GM12878 (cell line): ENCODE data around the gene APBB3. TPM values are rescaled to one million over a fixed set of nuclear protein-coding genes. Genes with fewer than 3 reads are reported as not detected.
A peak's percentile ranks its signal among the peaks of the same experiment; 100 is the strongest.

ENCODE experiments used
- ATAC-seq: fragments of 200-7000 bp; cut with Tn5 transposase; 3 replicates; pipeline ENCODE4 v1.9.1; 2020; ENCODE audit warnings: mild to moderate bottlenecking, moderate library complexity
- BruUV-seq: library from RNA; stranded (reverse); fragments of 400-500 nt; replicated peaks from 2 replicates; lab custom pipeline; 2021; lab: Mats Ljungman, UMichigan
- CTCF ChIA-PET: fragments of 300-600 bp; sonication (Branson Sonifier 250); formaldehyde crosslinking; extraction: SDS; loops from one replicate; lab custom pipeline; 2021; ENCODE audit warnings: inconsistent platforms; lab: Yijun Ruan, JAX
- POLR2A ChIA-PET: fragments of 350-600 bp; formaldehyde crosslinking; extraction: SDS; loops from one replicate; lab custom pipeline; 2021; ENCODE audit warnings: inconsistent platforms; lab: Charles Lee
- RAD21 ChIA-PET: fragments of 300-600 bp; sonication (Branson Sonifier 250); formaldehyde crosslinking; loops from one replicate; lab custom pipeline; 2023; ENCODE audit warnings: antibody characterized with exemption; ENCODE audit not compliant: unreplicated experiment; lab: Charles Lee
- SMC1A ChIA-PET: fragments of 300-600 bp; sonication (Branson Sonifier 250); formaldehyde crosslinking; loops from one replicate; lab custom pipeline; 2023; ENCODE audit not compliant: unreplicated experiment, uncharacterized antibody; lab: Charles Lee
- DNase-seq: peaks from one replicate; pipeline ENCODE4 v3.0.0-alpha.2; 2011; ENCODE audit warnings: low read depth, low spot score
- FAIRE-seq: peaks from 3 replicates; lab custom pipeline; 2011; peaks lifted over from hg19 to GRCh38; lab: Jason Lieb, UNC
- H2AFZ ChIP-seq: 2 replicates; pipeline ENCODE4 v1.6.0; 2011; ENCODE audit warnings: low read depth, low read length, control low read depth; ENCODE audit not compliant: control insufficient read depth
- H3K27ac ChIP-seq: 2 replicates; pipeline ENCODE4 v1.5.1; 2011; ENCODE audit warnings: control low read depth; ENCODE audit not compliant: control insufficient read depth, insufficient read depth
- H3K27me3 ChIP-seq, 2 experiments: replicated peaks in 1 of 2; 2 replicates each; pipeline versions ENCODE4 v1.6.0 to v1.6.1; 2011; ENCODE audit warnings: low read length in 1 of 2; ENCODE audit not compliant: control insufficient read depth in 2 of 2, insufficient read depth in 2 of 2
- H3K36me3 ChIP-seq, 2 experiments: 2 replicates each; pipeline ENCODE4 v1.5.1; 2011; ENCODE audit warnings: low read length in 1 of 2; ENCODE audit not compliant: control insufficient read depth in 2 of 2, insufficient read depth in 2 of 2
- H3K4me1 ChIP-seq: 2 replicates; pipeline ENCODE4 v1.6.1; 2011; ENCODE audit warnings: mild to moderate bottlenecking, low read length, moderate library complexity, mixed read lengths; ENCODE audit not compliant: control insufficient read depth, insufficient read depth
- H3K4me2 ChIP-seq: 2 replicates; pipeline ENCODE4 v1.6.0; 2011; ENCODE audit warnings: control low read depth; ENCODE audit not compliant: control insufficient read depth, insufficient read depth
- H3K4me3 ChIP-seq: fragments of 200-600 bp; sonication (generic); 2 replicates; pipeline ENCODE4 v1.5.1; 2016
- H3K79me2 ChIP-seq: 2 replicates; pipeline ENCODE4 v1.6.0; 2011; ENCODE audit warnings: low read length; ENCODE audit not compliant: control insufficient read depth, insufficient read depth
- H3K9ac ChIP-seq: 2 replicates; pipeline ENCODE4 v1.8.0; 2011; ENCODE audit warnings: low read length, control low read depth, mixed read lengths; ENCODE audit not compliant: control insufficient read depth, insufficient read depth
- H3K9me3 ChIP-seq: replicated peaks from 3 replicates; pipeline ENCODE4 v1.5.1; 2011; ENCODE audit warnings: mild to moderate bottlenecking, low read length; ENCODE audit not compliant: control insufficient read depth, insufficient read depth
- H4K20me1 ChIP-seq: 2 replicates; pipeline ENCODE4 v1.6.0; 2011; ENCODE audit not compliant: control insufficient read depth, insufficient read depth
- BRCA1 ChIP-seq: IDR thresholded peaks from 2 replicates; pipeline ENCODE4 v1.6.1; 2011; ENCODE audit warnings: low read depth, low read length, improper control_type of control experiment
- EED ChIP-seq: sonication (generic); IDR thresholded peaks from 2 replicates; pipeline ENCODE4 v1.6.1; 2016; ENCODE audit warnings: antibody characterized with exemption, low read depth
- MYC ChIP-seq: IDR thresholded peaks from 2 replicates; pipeline ENCODE4 v1.6.1; 2011; ENCODE audit warnings: mild to moderate bottlenecking, low read length, moderate library complexity, inconsistent platforms; ENCODE audit not compliant: insufficient read depth, insufficient replicate concordance, insufficient read length, severe bottlenecking
- NFXL1 ChIP-seq: fragments of 450-650 bp; IDR thresholded peaks from 2 replicates; pipeline ENCODE4 v1.6.1; 2017; ENCODE audit warnings: antibody characterized with exemption, mild to moderate bottlenecking, borderline replicate concordance
- POLR2AphosphoS5 ChIP-seq: IDR thresholded peaks from 2 replicates; pipeline ENCODE4 v1.6.1; 2011; ENCODE audit warnings: mild to moderate bottlenecking, low read length, inconsistent platforms
- WGBS: methylation state at CpG from one replicate; pipeline ENCODE4 v1.1.6; 2016; ENCODE audit warnings: low lambda C conversion rate; ENCODE audit not compliant: insufficient replicate concordance, insufficient coverage; ENCODE audit errors: missing lambda C conversion rate; 5-methylcytosine and 5-hydroxymethylcytosine counted together
- in situ Hi-C: fragments of 300-500 bp; cut with MboI; formaldehyde crosslinking; loops from 9 replicates; pipeline ENCODE4 v1.14.3; 2018; ENCODE audit warnings: mixed read lengths
- intact Hi-C: fragments of 100-400 bp; cut with micrococcal nuclease; formaldehyde crosslinking; loops from one replicate; pipeline ENCODE4 v1.14.2; 2022; ENCODE audit not compliant: unreplicated experiment
- polyA plus RNA-seq, 11 experiments: library from polyadenylated mRNA; depleted of rRNA in 4 of 11; unstranded in 6 of 11; stranded (reverse) in 5 of 11; fragments of >200 nt; fragmentation: Nextera tagmentation in 4 of 11; fragmentation: Illumina TruSeq in 1 of 11; extraction: Ambion mirVana in 4 of 11; extraction: Trizol in 1 of 11; gene quantifications; 1 replicate in 1 of 11; 2 replicates in 10 of 11; pipeline versions ENCODE4 v1.2.1 to v1.2.3, GENCODE V29; 2011 to 2016; ENCODE audit warnings: inconsistent platforms in 2 of 11, missing spikeins in 2 of 11, low read depth in 1 of 11
- total RNA-seq, 4 experiments: library from RNA; depleted of rRNA in 3 of 4; stranded (reverse); fragments of >200 nt in 3 of 4; fragmentation: Illumina TruSeq in 1 of 4; extraction: Trizol in 1 of 4; gene quantifications; 2 replicates each; pipeline versions ENCODE4 v1.2.1 to v1.2.3, GENCODE V29; 2013 to 2021
- TF ChIP-seq, protein P1 (sequence below): fragments of 450-650 bp; IDR thresholded peaks from 2 replicates; pipeline ENCODE4 v1.6.1; 2016; ENCODE audit warnings: mild to moderate bottlenecking

APBB3 gene
- total and polyA plus RNA-seq, 10 of the 15 experiments (the other 5 are each of a cell fraction or from before 2014, with no cell fraction given): 0.35 to 33.3 (median 14.3) TPM

DNA sequence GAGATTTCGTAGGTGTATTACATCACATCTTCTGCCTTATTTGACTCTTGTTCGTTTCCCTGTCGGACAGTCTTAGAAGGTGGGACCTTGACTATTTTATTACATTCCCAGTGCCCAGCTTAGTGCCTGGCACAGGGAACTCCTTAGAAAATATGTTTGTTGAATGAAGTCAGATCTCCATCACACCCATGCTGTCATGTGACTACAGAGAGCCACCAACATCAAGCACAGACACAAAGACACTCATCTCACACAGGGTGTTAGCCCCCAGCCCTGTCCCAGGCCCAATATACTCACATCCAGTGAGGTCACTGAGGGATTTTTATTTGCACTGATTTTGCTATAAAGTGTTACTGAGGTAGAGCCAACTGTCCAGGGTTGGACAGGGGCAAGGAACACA, 6.4 kb downstream of the APBB3 start:
- no peaks in the 10 kb centered on the region for H3K27me3 ChIP-seq
- no peak for FAIRE-seq
- BruUV-seq: no TSS peak
- H2AFZ ChIP-seq: no peak overlapping the region; the same call in 1 of the 2 replicates
- ChIA-PET RAD21 (interaction anchor here (0.6 to 1.3 kb wide), 6 partner anchors 9 to 157 kb away, joined by 3 to 7 read pairs (median 3); partner anchors contain the start of genes ANKHD1 and EIF4EBP3), POLR2A (interaction anchor here (1.2 to 3.6 kb wide), 6 partner anchors 10 to 156 kb away, joined by 3 to 23 read pairs (median 10); partner anchors contain the start of genes ANKHD1, EIF4EBP3, IK and NDUFA2), SMC1A (interaction anchor here (0.7 to 2.5 kb wide), 6 partner anchors 9 to 153 kb away, joined by 3 to 11 read pairs (median 6); partner anchors contain the start of gene EIF4EBP3)
- intact Hi-C loops: loop anchor here (2.0 kb wide), 1 partner anchor 25 kb away; no protein-coding TSS in a partner anchor
- WGBS: 69% methylated on average over 3 of the region's 3 CpGs
- no peak for ATAC-seq
- DNase-seq: no peak
- peaks cover 0 to 5% of the 10 kb centered on the region in 2 experiments; a peak in 1 of 4 replicates for H3K36me3 ChIP-seq
- TF ChIP-seq NFXL1 (no peak), EED (no peak), POLR2AphosphoS5 (no peak), MYC (no peak), BRCA1 (no peak)
- TF ChIP-seq, protein P1, sequence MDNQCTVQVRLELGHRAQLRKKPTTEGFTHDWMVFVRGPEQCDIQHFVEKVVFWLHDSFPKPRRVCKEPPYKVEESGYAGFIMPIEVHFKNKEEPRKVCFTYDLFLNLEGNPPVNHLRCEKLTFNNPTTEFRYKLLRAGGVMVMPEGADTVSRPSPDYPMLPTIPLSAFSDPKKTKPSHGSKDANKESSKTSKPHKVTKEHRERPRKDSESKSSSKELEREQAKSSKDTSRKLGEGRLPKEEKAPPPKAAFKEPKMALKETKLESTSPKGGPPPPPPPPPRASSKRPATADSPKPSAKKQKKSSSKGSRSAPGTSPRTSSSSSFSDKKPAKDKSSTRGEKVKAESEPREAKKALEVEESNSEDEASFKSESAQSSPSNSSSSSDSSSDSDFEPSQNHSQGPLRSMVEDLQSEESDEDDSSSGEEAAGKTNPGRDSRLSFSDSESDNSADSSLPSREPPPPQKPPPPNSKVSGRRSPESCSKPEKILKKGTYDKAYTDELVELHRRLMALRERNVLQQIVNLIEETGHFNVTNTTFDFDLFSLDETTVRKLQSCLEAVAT: no peak
- TF ChIP-seq, all 136 proteins: peak for 0
- CTCF ChIA-PET: interaction anchor here (0.9 to 1.6 kb wide), 4 partner anchors 9 to 185 kb away, joined by 3 to 9 read pairs (median 4); partner anchors contain the start of gene EIF4EBP3
- in situ Hi-C loops: no loop called here
- Histone ChIP-seq H3K27ac (peak overlapping the region; percentile 95), H3K4me3 (peak overlapping the region; percentile 91), H3K9ac (peak overlapping the region; percentile 89), H3K4me1 (peaks cover 22% of the 10 kb centered on the region), H3K9me3 (no peaks in the 10 kb centered on the region), H3K79me2 (peaks cover 45% of the 10 kb centered on the region), H3K4me2 (peak overlapping the region; percentile 97), H4K20me1 (no peaks in the 10 kb centered on the region)
